ENCODE measurements around the gene CEP152.
"Not testable (repeated sequence)": the region's sequence is repeated elsewhere in the genome, so short reads cannot be mapped to it uniquely, and the experiment has no call there.

Gene CEP152

DNA sequence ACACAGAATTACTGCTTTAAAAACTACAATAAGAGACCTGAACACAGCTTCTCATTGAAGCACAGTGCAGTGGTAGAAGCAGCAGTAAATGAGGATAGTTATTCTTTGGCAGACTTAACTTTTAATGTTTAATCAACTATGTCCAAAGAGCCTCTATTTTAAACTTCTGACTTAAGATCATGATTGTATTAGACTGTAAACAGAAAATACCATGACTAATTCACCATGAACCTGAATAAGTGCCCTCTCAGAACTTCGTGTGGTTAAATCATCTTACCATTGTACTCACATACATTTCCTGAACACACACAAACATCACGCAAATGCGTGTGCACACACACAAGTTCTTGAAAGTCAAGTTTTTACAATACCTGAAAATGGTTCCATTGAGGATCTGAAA lies 13.9 kb downstream of the CEP152 start:
- Histone ChIP-seq H3K36me3 (replicated peaks) (peaks cover 3% of the 10 kb centered on the region), H3K27ac (peak overlapping the region; percentile 48), H3K4me3 (ENCODE audit: low read depth, low read length) (no peak overlapping the region), H3K27me3 (replicated peaks) (no peaks in the 10 kb centered on the region)
- TF ChIP-seq, protein P1, sequence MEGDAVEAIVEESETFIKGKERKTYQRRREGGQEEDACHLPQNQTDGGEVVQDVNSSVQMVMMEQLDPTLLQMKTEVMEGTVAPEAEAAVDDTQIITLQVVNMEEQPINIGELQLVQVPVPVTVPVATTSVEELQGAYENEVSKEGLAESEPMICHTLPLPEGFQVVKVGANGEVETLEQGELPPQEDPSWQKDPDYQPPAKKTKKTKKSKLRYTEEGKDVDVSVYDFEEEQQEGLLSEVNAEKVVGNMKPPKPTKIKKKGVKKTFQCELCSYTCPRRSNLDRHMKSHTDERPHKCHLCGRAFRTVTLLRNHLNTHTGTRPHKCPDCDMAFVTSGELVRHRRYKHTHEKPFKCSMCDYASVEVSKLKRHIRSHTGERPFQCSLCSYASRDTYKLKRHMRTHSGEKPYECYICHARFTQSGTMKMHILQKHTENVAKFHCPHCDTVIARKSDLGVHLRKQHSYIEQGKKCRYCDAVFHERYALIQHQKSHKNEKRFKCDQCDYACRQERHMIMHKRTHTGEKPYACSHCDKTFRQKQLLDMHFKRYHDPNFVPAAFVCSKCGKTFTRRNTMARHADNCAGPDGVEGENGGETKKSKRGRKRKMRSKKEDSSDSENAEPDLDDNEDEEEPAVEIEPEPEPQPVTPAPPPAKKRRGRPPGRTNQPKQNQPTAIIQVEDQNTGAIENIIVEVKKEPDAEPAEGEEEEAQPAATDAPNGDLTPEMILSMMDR (IDR thresholded peaks at IDR 0.05; ENCODE audit: low read depth, low read length, missing control alignments) = no peak
- DNase-seq = no peak
- in situ Hi-C loops (cut with HindIII; ENCODE audit: low pct_ligation_motif_present, low sequenced_read_pairs) = no loop called here

DNA sequence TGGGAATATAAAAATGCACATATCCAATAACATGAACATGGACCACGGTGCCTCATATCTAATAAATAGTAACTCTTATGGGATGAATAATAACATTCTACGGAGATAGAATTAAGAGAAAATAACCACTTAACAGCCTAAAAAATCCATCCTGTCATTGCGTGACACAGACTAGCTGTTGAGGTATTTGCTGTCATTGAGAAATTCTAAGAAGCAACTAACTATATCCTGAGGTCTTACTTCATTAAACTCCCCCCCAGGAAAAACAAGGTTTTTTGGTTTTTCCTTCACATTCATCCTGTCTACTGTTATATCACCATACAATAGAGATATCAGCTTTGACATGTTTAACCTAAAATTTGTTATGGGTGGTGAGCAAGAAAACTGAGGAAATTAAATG lies 14.3 kb downstream of the CEP152 start:
- H3K27ac ChIP-seq = peak overlapping the region; percentile 48
- no peak for DNase-seq
- no peak overlapping the region for H3K4me3 ChIP-seq (ENCODE audit: low read depth, low read length)
- no peaks in the 10 kb centered on the region for H3K27me3 ChIP-seq (replicated peaks)
- TF ChIP-seq, protein P1 (IDR thresholded peaks at IDR 0.05; ENCODE audit: low read depth, low read length, missing control alignments) = no peak
- H3K36me3 ChIP-seq (replicated peaks) = peaks cover 3% of the 10 kb centered on the region
- in situ Hi-C loops (cut with HindIII; ENCODE audit: low pct_ligation_motif_present, low sequenced_read_pairs) = no loop called here

DNA sequence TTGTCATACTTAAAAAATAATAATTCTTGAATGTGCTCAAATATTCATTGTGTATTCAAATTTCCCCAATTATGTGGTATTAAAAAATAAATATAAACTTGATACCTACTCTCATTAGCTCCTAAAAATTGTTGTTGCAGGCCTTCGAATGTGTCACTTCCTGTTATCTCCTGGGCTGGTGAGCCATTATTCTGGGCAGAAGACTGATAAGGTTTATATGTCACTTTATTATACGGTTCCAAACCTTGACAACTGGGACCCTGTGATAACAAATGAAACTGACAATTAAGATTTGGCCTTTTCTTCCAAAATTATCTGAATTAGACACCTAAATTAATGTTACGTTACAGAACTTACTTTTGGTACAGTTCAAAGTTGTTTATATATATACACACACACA lies 15.0 kb downstream of the CEP152 start:
- DNase-seq = no peak
- no peak overlapping the region for H3K4me3 ChIP-seq (ENCODE audit: low read depth, low read length)
- in situ Hi-C loops (cut with HindIII; ENCODE audit: low pct_ligation_motif_present, low sequenced_read_pairs) = no loop called here
- TF ChIP-seq, protein P1 (IDR thresholded peaks at IDR 0.05; ENCODE audit: low read depth, low read length, missing control alignments) = no peak
- peaks cover 3% of the 10 kb centered on the region for H3K36me3 ChIP-seq (replicated peaks)
- H3K27ac ChIP-seq = no peak overlapping the region
- no peaks in the 10 kb centered on the region for H3K27me3 ChIP-seq (replicated peaks)

- Histone ChIP-seq H3K36me3 (replicated peaks) (peaks cover 3% of the 10 kb centered on the region), H3K4me3 (ENCODE audit: low read depth, low read length) (no peak overlapping the region), H3K27me3 (replicated peaks) (no peaks in the 10 kb centered on the region), H3K27ac (peak overlapping the region; percentile 46)
- TF ChIP-seq, protein P1 (IDR thresholded peaks at IDR 0.05; ENCODE audit: low read depth, low read length, missing control alignments) = no peak
- DNase-seq = no peak
- in situ Hi-C loops (cut with HindIII; ENCODE audit: low pct_ligation_motif_present, low sequenced_read_pairs) = no loop called here
Measured at GRCh38 chr15:48794697-48795134, 16.2 kb downstream of the CEP152 start.

DNA sequence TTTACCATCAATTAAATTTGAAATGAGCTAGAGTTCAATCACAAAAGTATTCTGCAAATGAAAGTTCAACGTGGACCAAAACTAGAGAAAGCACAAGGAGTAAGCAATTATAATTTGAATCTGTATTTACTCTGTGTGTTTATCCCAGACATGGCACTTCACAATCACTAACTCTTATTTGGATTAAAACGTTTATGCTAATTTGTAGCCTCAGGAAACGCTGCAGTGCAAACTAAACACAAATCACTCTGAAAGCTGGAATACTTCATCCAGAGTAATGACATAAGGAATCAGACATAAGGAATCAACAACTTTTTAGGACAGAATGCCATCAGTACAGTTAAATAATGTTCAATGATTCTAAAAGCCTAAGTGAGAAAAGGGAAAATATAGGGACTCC lies 18.5 kb downstream of the CEP152 start:
- TF ChIP-seq, protein P1 (IDR thresholded peaks at IDR 0.05; ENCODE audit: low read depth, low read length, missing control alignments) = no peak
- peaks cover 3% of the 10 kb centered on the region for H3K36me3 ChIP-seq (replicated peaks)
- in situ Hi-C loops (cut with HindIII; ENCODE audit: low pct_ligation_motif_present, low sequenced_read_pairs) = no loop called here
- no peak overlapping the region for H3K27ac ChIP-seq
- H3K4me3 ChIP-seq (ENCODE audit: low read depth, low read length) = no peak overlapping the region
- no peak for DNase-seq
- no peaks in the 10 kb centered on the region for H3K27me3 ChIP-seq (replicated peaks)

DNA sequence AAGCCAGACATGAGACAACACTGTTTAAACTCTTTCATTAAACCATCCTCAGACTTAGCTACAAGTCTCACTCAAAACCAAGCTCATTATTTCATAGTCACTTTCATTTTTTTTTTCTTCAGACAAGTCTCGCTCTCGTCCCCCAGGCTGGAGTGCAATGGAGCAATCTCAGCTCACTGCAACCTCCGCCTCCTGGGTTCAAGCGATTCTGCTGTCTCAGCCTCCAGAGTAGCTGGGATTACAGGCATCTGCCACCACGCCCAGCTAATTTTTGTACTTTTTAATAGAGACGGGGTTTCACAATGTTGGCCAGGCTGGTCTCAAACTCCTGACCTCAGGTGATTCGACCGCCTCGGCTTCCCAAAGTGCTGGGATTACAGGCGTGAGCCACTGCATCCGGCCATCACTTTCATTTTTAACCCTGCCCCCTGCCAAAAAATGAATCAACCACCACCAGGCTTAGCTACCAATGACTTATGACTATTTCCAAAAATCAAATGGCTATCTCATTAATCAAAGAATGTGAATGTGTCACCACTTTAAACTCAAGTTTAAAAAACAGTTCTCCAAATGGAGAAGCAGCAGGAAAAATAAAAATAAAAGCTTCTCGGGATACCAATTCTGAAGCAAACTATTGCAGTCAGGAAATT lies 20.3 kb downstream of the CEP152 start:
- in situ Hi-C loops (cut with HindIII; ENCODE audit: low pct_ligation_motif_present, low sequenced_read_pairs); H3K27ac ChIP-seq; H3K36me3 ChIP-seq (replicated peaks); H3K4me3 ChIP-seq (ENCODE audit: low read depth, low read length); DNase-seq; H3K27me3 ChIP-seq (replicated peaks): not testable (repeated sequence)

Measured in brain microvascular endothelial cell (primary cell).